GM12875 (cell line): ENCODE data around the gene UTP25.
"Not testable (repeated sequence)": the region's sequence is repeated elsewhere in the genome, so short reads cannot be mapped to it uniquely, and the experiment has no call there.

ENCODE experiments used
- H3K4me3 ChIP-seq: one replicate; pipeline ENCODE4 v1.5.1; 2011; ENCODE audit warnings: low read depth, low read length, control low read depth
- CTCF ChIP-seq: IDR thresholded peaks from 2 replicates; pipeline ENCODE4 v1.5.1; 2011; ENCODE audit warnings: low read depth, mild to moderate bottlenecking, control low read depth, inconsistent platforms, low read length, moderate library complexity, borderline replicate concordance; ENCODE audit not compliant: insufficient read depth

Gene UTP25

DNA sequence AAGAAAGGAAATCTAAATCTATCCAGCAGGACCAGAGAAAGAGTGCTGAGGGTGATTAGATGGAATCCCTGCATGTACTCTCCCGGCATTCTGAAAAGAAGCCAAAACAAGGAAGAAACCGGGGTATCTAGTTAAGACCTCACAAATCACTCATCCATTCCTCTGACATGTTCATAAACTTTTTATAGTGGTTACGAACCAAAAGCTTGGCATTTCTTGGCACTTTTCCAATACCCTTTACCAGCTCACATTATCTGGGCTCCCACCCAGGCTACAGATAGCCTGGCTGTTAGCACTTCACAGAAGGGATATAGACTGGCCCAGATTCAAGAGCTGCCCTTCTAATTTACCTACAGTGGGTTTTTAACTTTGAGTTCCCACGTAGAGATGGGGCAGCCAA is 41.6 kb upstream of the UTP25 start:
- H3K4me3 ChIP-seq, result no peak overlapping the region
- no peak for TF ChIP-seq CTCF

- TF ChIP-seq CTCF, result no peak
These were observed 40.2 kb upstream of the UTP25 start for GRCh38 chr1:209787551-209787950.

DNA sequence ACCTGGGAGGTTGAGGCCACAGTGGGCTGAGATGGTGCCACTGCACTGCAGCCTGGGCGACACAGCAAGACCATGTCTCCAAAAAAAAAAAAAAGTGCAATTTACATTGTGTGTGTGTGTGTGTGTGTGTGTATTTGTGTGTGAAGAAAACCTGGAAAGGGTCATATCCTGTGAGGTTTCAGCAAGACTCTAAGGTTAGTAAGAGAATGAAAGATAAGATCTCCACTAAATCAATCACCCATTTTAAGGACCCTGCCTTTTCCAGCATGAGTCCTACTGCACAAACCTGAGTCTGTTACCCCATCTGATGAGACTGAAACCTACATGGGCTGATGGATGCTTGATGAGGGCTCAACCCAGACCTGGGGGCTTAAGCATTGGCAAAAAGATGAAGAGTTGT is 38.5 kb upstream of the UTP25 start:
- H3K4me3 ChIP-seq, result no peak overlapping the region
- no peak for TF ChIP-seq CTCF

More at GRCh38 chr1:209787551-209787950, 40.2 kb upstream of the UTP25 start:
- H3K4me3 ChIP-seq, result no peak overlapping the region

GRCh38 chr1:209790286-209791193 is 37.2 kb upstream of the UTP25 start:
- H3K4me3 ChIP-seq, result no peak overlapping the region
- no peak for TF ChIP-seq CTCF

- TF ChIP-seq CTCF, result no peak
- H3K4me3 ChIP-seq, result no peak overlapping the region
These were observed 35.9 kb upstream of the UTP25 start for GRCh38 chr1:209791920-209792319.

DNA sequence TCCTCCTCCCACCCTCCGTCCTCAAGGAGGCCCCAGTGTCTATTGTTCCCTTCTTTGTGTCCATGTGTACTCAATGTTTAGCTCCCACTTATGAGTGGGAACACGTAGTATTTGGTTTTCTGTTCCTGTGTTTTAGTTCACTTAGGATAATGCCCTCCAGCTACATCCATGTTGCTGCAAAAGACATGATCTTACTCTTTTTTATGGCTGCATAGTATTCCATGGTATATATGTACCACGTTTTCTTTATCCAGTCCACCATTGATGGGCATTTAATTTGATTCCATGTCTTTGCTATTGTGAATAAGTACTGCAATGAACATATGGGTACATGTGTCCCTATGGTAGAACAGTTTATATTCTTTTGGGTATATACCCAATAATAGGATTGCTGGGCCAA is 34.1 kb upstream of the UTP25 start:
- H3K4me3 ChIP-seq, result not testable (repeated sequence)

GRCh38 chr1:209797978-209798639 is 29.7 kb upstream of the UTP25 start:
- TF ChIP-seq CTCF, result no peak
- H3K4me3 ChIP-seq, result no peak overlapping the region
